Endodermal cell (in vitro differentiated cells): Measurements from ENCODE around the gene BIVM. TPM values are rescaled to one million over a fixed set of nuclear protein-coding genes. Genes with fewer than 3 reads are reported as not detected.

ENCODE experiments used
- DNase-seq: peaks from one replicate; pipeline ENCODE4 v3.0.0-alpha.2; 2017
- H3K27ac ChIP-seq: 2 replicates; pipeline ENCODE4 v1.5.1; 2013; ENCODE audit warnings: mild to moderate bottlenecking, low read depth, low read length, moderate library complexity
- H3K27me3 ChIP-seq: 2 replicates; pipeline ENCODE4 v1.6.1; 2013; ENCODE audit warnings: mild to moderate bottlenecking, low read length, moderate library complexity; ENCODE audit not compliant: insufficient read depth, control insufficient read depth, poor library complexity, severe bottlenecking
- H3K36me3 ChIP-seq: 2 replicates; pipeline ENCODE4 v1.7.0; 2013; ENCODE audit warnings: mild to moderate bottlenecking, low read length, moderate library complexity; ENCODE audit not compliant: control insufficient read depth, insufficient read depth
- H3K4me1 ChIP-seq: one replicate; pipeline ENCODE4 v1.7.0; 2013; ENCODE audit warnings: low read length; ENCODE audit not compliant: control insufficient read depth, insufficient read depth
- H3K4me3 ChIP-seq: 2 replicates; pipeline ENCODE4 v1.5.1; 2013; ENCODE audit warnings: mild to moderate bottlenecking, low read length, moderate library complexity
- H3K9ac ChIP-seq: 2 replicates; pipeline ENCODE4 v1.6.1; 2013; ENCODE audit warnings: mild to moderate bottlenecking, low read length, moderate library complexity; ENCODE audit not compliant: poor library complexity, severe bottlenecking; ENCODE audit errors: extremely low read depth
- H3K9me3 ChIP-seq: 2 replicates; pipeline ENCODE4 v1.6.1; 2013; ENCODE audit warnings: mild to moderate bottlenecking, low read length, moderate library complexity; ENCODE audit not compliant: control insufficient read depth
- H3K27ac Mint-ChIP-seq: 2 replicates; pipeline ENCODE4 v1.8.0; 2020; ENCODE audit warnings: mixed read lengths
- H3K27me3 Mint-ChIP-seq: 2 replicates; pipeline ENCODE4 v1.8.0; 2021; ENCODE audit warnings: mild to moderate bottlenecking, mixed read lengths; ENCODE audit not compliant: insufficient read depth
- H3K36me3 Mint-ChIP-seq: 2 replicates; pipeline ENCODE4 v1.8.0; 2020; ENCODE audit warnings: low read depth, mixed read lengths
- H3K4me1 Mint-ChIP-seq: 2 replicates; pipeline ENCODE4 v1.8.0; 2020; ENCODE audit warnings: mixed read lengths
- H3K4me3 Mint-ChIP-seq: 2 replicates; pipeline ENCODE4 v1.8.0; 2020; ENCODE audit warnings: mild to moderate bottlenecking, moderate library complexity, mixed read lengths
- H3K9me3 Mint-ChIP-seq: 2 replicates; pipeline ENCODE4 v1.8.0; 2020; ENCODE audit warnings: mild to moderate bottlenecking, mixed read lengths
- CTCF ChIP-seq: fragments of 200-600 bp; sonication (generic); conservative IDR thresholded peaks from 2 replicates; pipeline ENCODE4 v1.5.0; 2021; ENCODE audit warnings: antibody characterized with exemption, mild to moderate bottlenecking
- WGBS, 2 experiments: methylation state at CpG; one replicate each; pipeline versions ENCODE4 v1.1.5 to v1.1.7; 2013; ENCODE audit warnings: missing lambda C conversion rate in 2 of 2, mixed read lengths in 1 of 2; ENCODE audit not compliant: insufficient coverage in 1 of 2, insufficient read length in 1 of 2; 5-methylcytosine and 5-hydroxymethylcytosine counted together
- total RNA-seq, 2 donors: library from RNA; stranded (reverse); fragmentation: NEBNext Ultra II Directional in 1 of 2; extraction: Animal tissue kit (Norgen Biotek cat#: 25700) in 1 of 2; gene quantifications; 2 replicates in 1 of 2; 3 replicates in 1 of 2; pipeline ENCODE4 v1.2.1, GENCODE V29; 2021

BIVM gene
- total RNA-seq, 2 donors from 2014 or later, result 14.7 to 15.0 TPM

- 92 to 97% methylated on average over 5 to 7 of the region's 7 CpGs for WGBS, 2 experiments
- Mint-ChIP-seq H3K27ac (peak overlapping the region; percentile 0), H3K9me3 (peaks cover 12% of the 10 kb centered on the region), H3K27me3 (no peaks in the 10 kb centered on the region), H3K36me3 (peaks cover 17% of the 10 kb centered on the region), H3K4me3 (no peak overlapping the region), H3K4me1 (no peaks in the 10 kb centered on the region)
- no peak for DNase-seq
- H3K9ac ChIP-seq, result no peak overlapping the region
- peaks cover 9% of the 10 kb centered on the region for H3K9me3 ChIP-seq
- no peak for TF ChIP-seq CTCF
- no peaks in the 10 kb centered on the region for H3K27me3 ChIP-seq
- H3K27ac ChIP-seq, result no peak overlapping the region
- peaks cover 11% of the 10 kb centered on the region for H3K36me3 ChIP-seq
- no peak overlapping the region for H3K4me3 ChIP-seq
- H3K4me1 ChIP-seq, result no peaks in the 10 kb centered on the region
Measured at GRCh38 chr13:102814025-102814607, 15.2 kb downstream of the BIVM start.

- H3K27me3 ChIP-seq, result no peaks in the 10 kb centered on the region
- H3K36me3 ChIP-seq, result peaks cover 11% of the 10 kb centered on the region
- Mint-ChIP-seq H3K4me3 (no peak overlapping the region), H3K27me3 (no peaks in the 10 kb centered on the region), H3K36me3 (peaks cover 20% of the 10 kb centered on the region), H3K27ac (no peak overlapping the region), H3K9me3 (peaks cover 12% of the 10 kb centered on the region), H3K4me1 (no peaks in the 10 kb centered on the region)
- no peak overlapping the region for H3K4me3 ChIP-seq
- no peak for TF ChIP-seq CTCF
- no peaks in the 10 kb centered on the region for H3K4me1 ChIP-seq
- DNase-seq, result no peak
- 63 to 77% methylated on average over 3 to 5 of the region's 6 CpGs for WGBS, 2 experiments
- no peak overlapping the region for H3K27ac ChIP-seq
- H3K9me3 ChIP-seq, result peaks cover 9% of the 10 kb centered on the region
- no peak overlapping the region for H3K9ac ChIP-seq
Measured at GRCh38 chr13:102814793-102815192, 15.9 kb downstream of the BIVM start.

- Histone ChIP-seq H3K4me1 (no peaks in the 10 kb centered on the region), H3K9me3 (peaks cover 4% of the 10 kb centered on the region), H3K9ac (no peak overlapping the region), H3K36me3 (peaks cover 11% of the 10 kb centered on the region), H3K27me3 (no peaks in the 10 kb centered on the region), H3K27ac (no peak overlapping the region), H3K4me3 (no peak overlapping the region)
- Mint-ChIP-seq H3K27ac (no peak overlapping the region), H3K4me1 (no peaks in the 10 kb centered on the region), H3K4me3 (no peak overlapping the region), H3K36me3 (peaks cover 19% of the 10 kb centered on the region), H3K27me3 (no peaks in the 10 kb centered on the region), H3K9me3 (peaks cover 12% of the 10 kb centered on the region)
- no peak for TF ChIP-seq CTCF
- WGBS, 2 experiments, result 88 to 96% methylated on average over 2 to 3 of the region's 5 CpGs
- DNase-seq, result no peak
Measured at GRCh38 chr13:102815788-102816187, 16.9 kb downstream of the BIVM start.
